Measurements from ENCODE around the gene PRR12. TPM values are rescaled to one million over a fixed set of nuclear protein-coding genes. Genes with fewer than 3 reads are reported as not detected.

Gene PRR12
- total RNA-seq, 1 donor from 2014 or later, result 15.5 TPM

DNA sequence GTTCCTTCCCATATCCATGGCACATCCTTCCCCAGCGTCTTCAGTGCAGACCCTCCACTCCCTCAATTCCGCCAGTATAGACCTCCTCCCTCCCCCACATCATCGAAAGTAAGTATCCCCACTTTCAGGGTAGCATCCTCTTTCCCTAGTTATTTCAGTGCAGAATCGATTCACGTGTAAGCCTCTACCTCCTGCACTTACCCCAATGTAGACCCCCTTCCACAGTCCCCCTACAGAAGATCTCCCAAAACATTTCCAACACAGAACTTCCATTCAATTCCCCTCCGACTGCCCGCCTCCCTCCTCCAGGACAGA is 74.0 kb downstream of the PRR12 start:
- H3K27ac ChIP-seq, result peak overlapping the region; percentile 89
- DNase-seq (ENCODE audit: extremely low spot score in 2 of 2), result no peak
- intact Hi-C loops (cut with DNase I), result loop anchor here (10.0 kb wide), 1 partner anchor 170 kb away; the partner anchor contains the start of gene RPS11
- peaks cover 22% of the 10 kb centered on the region for H3K4me1 ChIP-seq
- H3K27me3 ChIP-seq, result no peaks in the 10 kb centered on the region
- H3K9me3 ChIP-seq, result no peaks in the 10 kb centered on the region
- TF ChIP-seq, protein P1, sequence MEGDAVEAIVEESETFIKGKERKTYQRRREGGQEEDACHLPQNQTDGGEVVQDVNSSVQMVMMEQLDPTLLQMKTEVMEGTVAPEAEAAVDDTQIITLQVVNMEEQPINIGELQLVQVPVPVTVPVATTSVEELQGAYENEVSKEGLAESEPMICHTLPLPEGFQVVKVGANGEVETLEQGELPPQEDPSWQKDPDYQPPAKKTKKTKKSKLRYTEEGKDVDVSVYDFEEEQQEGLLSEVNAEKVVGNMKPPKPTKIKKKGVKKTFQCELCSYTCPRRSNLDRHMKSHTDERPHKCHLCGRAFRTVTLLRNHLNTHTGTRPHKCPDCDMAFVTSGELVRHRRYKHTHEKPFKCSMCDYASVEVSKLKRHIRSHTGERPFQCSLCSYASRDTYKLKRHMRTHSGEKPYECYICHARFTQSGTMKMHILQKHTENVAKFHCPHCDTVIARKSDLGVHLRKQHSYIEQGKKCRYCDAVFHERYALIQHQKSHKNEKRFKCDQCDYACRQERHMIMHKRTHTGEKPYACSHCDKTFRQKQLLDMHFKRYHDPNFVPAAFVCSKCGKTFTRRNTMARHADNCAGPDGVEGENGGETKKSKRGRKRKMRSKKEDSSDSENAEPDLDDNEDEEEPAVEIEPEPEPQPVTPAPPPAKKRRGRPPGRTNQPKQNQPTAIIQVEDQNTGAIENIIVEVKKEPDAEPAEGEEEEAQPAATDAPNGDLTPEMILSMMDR (IDR thresholded peaks at IDR 0.05), result no peak
- TF ChIP-seq POLR2A (IDR thresholded peaks at IDR 0.05) (no peak), POLR2AphosphoS5 (IDR thresholded peaks at IDR 0.05; ENCODE audit: insufficient read depth in 1 of 2, low read depth in 1 of 2) (no peak)
- peaks cover 0 to 30% of the 10 kb centered on the region in 2 donors for H3K36me3 ChIP-seq
- H3K4me3 ChIP-seq, result peak overlapping the region; percentile 68 to 73

DNA sequence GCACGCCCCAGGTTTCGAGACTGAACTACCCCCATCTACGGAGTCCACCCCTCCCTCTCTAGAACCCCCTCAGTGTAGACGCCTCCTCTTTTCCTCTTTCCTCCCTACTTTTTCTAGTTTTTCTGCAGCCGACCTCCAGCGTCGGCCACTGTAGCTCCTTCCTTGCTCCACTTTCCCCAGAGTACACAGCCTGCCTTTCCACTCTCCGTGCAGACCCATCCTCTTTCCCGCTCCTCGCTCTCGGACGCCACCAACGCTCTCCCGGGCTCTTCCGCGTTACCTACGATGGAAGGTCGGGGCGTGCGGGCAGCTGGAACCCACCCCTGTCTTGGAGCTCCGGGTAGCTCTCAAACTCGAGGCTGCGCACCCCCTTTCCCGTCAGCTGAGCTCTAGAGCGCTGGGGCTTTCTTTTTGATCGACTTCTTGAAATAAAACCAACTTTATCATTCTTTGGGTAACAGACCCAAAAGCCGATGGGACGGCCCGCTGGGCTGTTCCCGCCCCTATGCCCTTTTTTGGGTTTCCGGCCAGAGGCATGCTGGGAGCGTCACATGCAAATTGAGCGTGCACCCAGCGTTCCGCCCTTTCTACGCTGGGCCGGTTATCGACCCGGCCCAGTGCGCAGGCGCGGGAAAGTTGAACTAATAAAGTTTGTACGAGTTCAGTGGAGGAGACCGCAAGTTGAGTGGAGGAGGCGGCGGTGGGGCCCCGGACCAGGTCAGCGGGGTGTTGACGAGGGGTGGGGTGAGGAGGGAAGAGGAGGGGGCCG is 74.6 kb downstream of the PRR12 start, which contains the start of the genes BCL2L12 and IRF3:
BCL2L12 (plus strand) TSS at position 583 of the 769 bp plus-strand sequence. CDS start 760 bp downstream, outside the sequence.
IRF3 (minus strand) TSS at position 507 of the 769 bp plus-strand sequence. CDS start 1,019 bp downstream, outside the sequence.
- H3K4me3 ChIP-seq, result peak within 1 kb of the TSS; percentile 68 to 73
- H3K27me3 ChIP-seq, result no peaks in the 10 kb centered on the region
- intact Hi-C loops (cut with DNase I), result loop anchor here (10.0 kb wide), 1 partner anchor 171 kb away; the partner anchor contains the start of gene RPS11
- TF ChIP-seq, protein P1 (IDR thresholded peaks at IDR 0.05), result no peak
- TF ChIP-seq POLR2A (IDR thresholded peaks at IDR 0.05), result peak in 1 of 2 donors; percentile 85
- TF ChIP-seq POLR2AphosphoS5 (IDR thresholded peaks at IDR 0.05; ENCODE audit: insufficient read depth in 1 of 2, low read depth in 1 of 2), result peak; percentile 99 to 100
- H3K27ac ChIP-seq, result peak within 1 kb of the TSS; percentile 89
- H3K36me3 ChIP-seq, result peaks cover 0 to 24% of the 10 kb centered on the region in 2 donors
- peaks cover 22% of the 10 kb centered on the region for H3K4me1 ChIP-seq
- peak; percentile 98 for DNase-seq (ENCODE audit: extremely low spot score in 2 of 2)
- H3K9me3 ChIP-seq, result no peaks in the 10 kb centered on the region

DNA sequence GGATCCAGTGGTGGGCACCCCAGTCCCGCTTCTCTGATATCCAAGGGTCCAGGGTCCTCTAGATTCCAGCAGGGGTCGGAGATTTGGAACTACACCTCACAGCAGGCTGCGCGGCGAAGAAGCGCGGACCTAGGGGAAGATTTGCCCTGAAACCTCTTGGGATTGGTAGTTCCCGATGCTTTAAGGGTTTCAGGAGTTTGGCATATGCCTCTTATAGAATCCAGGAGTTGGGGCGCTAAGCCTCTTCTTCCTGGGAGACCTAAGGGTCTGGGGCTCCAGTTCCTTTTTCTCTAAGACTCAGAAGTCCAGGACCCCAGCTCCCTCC is 75.1 kb downstream of the PRR12 start:
- H3K36me3 ChIP-seq, result peaks cover 0 to 19% of the 10 kb centered on the region in 2 donors
- peak overlapping the region; percentile 89 for H3K27ac ChIP-seq
- H3K9me3 ChIP-seq, result no peaks in the 10 kb centered on the region
- no peak for DNase-seq (ENCODE audit: extremely low spot score in 2 of 2)
- intact Hi-C loops (cut with DNase I), result loop anchor here (10.0 kb wide), 1 partner anchor 171 kb away; the partner anchor contains the start of gene RPS11
- TF ChIP-seq, protein P1 (IDR thresholded peaks at IDR 0.05), result no peak
- TF ChIP-seq POLR2A (IDR thresholded peaks at IDR 0.05), result no peak
- TF ChIP-seq POLR2AphosphoS5 (IDR thresholded peaks at IDR 0.05; ENCODE audit: insufficient read depth in 1 of 2, low read depth in 1 of 2), result no peak
- peaks cover 22% of the 10 kb centered on the region for H3K4me1 ChIP-seq
- H3K4me3 ChIP-seq, result peak overlapping the region; percentile 68 to 73
- H3K27me3 ChIP-seq, result no peaks in the 10 kb centered on the region

DNA sequence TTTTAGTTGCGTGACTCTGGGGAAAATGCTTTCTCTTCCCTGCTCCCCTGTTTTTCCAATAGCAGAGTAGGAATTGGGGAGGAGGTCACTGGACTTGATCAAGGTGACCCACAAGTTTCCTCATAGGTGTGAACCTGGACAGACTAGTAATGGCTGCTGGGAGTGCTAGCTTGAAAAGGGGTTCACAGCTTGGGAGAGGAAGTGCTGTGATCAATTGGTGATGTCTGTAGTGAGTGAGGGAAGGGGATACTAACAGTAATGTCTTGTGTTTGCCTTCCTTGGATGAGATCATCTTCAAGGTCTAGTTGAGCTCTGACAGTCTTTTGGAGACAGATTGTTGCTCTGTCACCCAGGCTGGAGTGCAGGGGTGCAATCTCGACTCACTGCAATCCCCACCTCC is 76.5 kb downstream of the PRR12 start:
- H3K27me3 ChIP-seq, result no peaks in the 10 kb centered on the region
- H3K4me1 ChIP-seq, result peaks cover 28% of the 10 kb centered on the region
- TF ChIP-seq, protein P1 (IDR thresholded peaks at IDR 0.05), result no peak
- no peak for TF ChIP-seq POLR2A (IDR thresholded peaks at IDR 0.05)
- no peak for TF ChIP-seq POLR2AphosphoS5 (IDR thresholded peaks at IDR 0.05; ENCODE audit: insufficient read depth in 1 of 2, low read depth in 1 of 2)
- intact Hi-C loops (cut with DNase I), result loop anchor here (10.0 kb wide), 1 partner anchor 173 kb away; the partner anchor contains the start of gene RPS11
- no peak for DNase-seq (ENCODE audit: extremely low spot score in 2 of 2)
- peaks cover 0 to 5% of the 10 kb centered on the region in 2 donors for H3K36me3 ChIP-seq
- no peak overlapping the region for H3K4me3 ChIP-seq
- no peaks in the 10 kb centered on the region for H3K9me3 ChIP-seq
- H3K27ac ChIP-seq, result no peak overlapping the region

DNA sequence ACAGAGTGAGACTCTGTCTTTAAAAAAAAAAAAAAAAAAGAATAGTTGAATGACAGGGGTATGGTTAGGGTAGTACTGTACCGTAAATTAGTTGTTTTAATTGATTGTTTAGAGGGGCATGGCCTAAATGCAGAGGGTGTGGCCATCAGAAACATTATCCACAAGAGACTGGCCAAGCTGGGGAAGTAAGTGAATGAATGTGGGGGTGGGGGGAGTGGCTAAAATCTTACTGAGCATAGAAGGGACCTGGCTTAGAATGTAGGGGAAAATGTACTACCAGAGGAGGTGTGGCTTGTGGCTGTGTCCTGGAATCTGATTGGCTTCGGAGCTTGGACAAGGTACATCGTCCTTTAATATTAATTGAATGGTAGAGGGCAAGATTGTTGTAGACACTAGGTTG is 78.5 kb downstream of the PRR12 start:
- Histone ChIP-seq H3K27me3 (no peaks in the 10 kb centered on the region), H3K27ac (no peak overlapping the region), H3K4me1 (peaks cover 18% of the 10 kb centered on the region), H3K36me3 (no peaks in the 10 kb centered on the region), H3K9me3 (no peaks in the 10 kb centered on the region), H3K4me3 (no peak overlapping the region)
- intact Hi-C loops (cut with DNase I), result loop anchor here (10.0 kb wide), 1 partner anchor 175 kb away; the partner anchor contains the start of gene RPS11
- TF ChIP-seq, protein P1 (IDR thresholded peaks at IDR 0.05), result no peak
- no peak for TF ChIP-seq POLR2A (IDR thresholded peaks at IDR 0.05)
- no peak for TF ChIP-seq POLR2AphosphoS5 (IDR thresholded peaks at IDR 0.05; ENCODE audit: insufficient read depth in 1 of 2, low read depth in 1 of 2)
- no peak for DNase-seq (ENCODE audit: extremely low spot score in 2 of 2)

Measured in vagina (tissue), 2 donors.